Pulmonary artery endothelial cell (primary cell): ENCODE data around the gene CSNK2B. TPM values are rescaled to one million over a fixed set of nuclear protein-coding genes. Genes with fewer than 3 reads are reported as not detected.

Experiments used
- DNase-seq: peaks from one replicate; pipeline ENCODE4 v3.0.0-alpha.2; 2011; ENCODE audit warnings: low read depth, low spot score
- total RNA-seq: library from RNA; depleted of rRNA; stranded (reverse); fragments of >200 nt; gene quantifications from 2 replicates; pipeline ENCODE4 v1.2.3, GENCODE V29; 2014

CSNK2B gene
- total RNA-seq: 98.5 and 102 TPM in 2 replicates

DNA sequence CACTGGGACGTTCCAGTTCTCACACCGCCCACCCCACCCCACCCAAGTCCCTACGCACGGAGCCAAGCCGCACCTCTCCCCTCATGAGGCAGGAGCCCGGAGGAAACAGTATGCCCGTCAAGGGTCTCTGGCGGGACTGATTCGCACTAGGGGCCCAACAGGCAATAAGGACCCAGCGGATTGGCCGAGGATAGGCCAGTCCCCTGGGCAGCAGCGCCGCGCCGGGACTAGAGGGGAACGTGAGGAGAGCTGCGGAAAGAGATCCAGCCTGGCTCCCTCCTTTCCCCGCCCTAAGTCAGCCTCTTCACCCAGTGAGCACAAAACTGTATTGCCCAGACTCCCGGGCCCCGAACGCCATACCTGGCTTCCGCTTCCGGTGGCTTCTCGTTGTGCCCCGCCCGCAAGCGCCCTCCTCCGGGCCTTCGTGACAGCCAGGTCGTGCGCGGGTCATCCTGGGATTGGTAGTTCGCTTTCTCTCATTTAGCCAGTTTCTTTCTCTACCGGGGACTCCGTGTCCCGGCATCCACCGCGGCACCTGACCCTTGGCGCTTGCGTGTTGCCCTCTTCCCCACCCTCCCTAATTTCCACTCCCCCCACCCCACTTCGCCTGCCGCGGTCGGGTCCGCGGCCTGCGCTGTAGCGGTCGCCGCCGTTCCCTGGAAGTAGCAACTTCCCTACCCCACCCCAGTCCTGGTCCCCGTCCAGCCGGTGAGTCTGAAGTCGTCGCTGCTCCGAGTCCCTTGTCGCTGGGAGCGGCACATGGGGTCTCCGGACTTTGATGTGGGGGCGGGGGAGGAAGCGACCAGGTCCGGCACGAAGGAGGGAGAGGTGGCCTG lies at the start of gene CSNK2B:
CSNK2B (plus strand) TSS at position 580 of the 836 bp plus-strand sequence. CDS start 752 bp downstream, outside the sequence.
- DNase-seq: peak; percentile 86

DNA sequence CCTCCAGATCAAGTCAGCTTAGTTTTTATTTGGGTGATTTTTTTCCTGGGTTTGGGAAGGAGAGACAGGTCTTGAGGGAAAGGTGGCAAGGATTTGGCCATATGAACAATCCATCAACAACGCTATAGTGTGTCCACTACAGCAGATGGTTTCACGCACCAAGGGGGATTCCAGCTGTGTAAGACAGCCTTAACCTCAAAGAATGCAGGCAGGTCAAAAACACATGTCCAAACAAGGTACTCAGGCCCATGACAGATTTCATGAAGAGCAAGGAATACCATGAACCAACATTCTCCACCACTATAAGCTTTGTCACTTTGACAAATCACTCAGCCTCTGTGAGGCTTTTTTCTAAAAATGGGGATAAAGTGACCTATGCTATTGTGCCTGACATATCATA lies 48.9 kb upstream of the CSNK2B start:
- no peak for DNase-seq

GRCh38 chr6:31619805-31620585 lies 45.9 kb upstream of the CSNK2B start:
- DNase-seq: peak; percentile 98

- no peak for DNase-seq
Measured at GRCh38 chr6:31620586-31621319, 45.1 kb upstream of the CSNK2B start, which contains the start of gene PRRC2A. Gene PRRC2A (plus strand): TSS chr6:31620715. CDS start chr6:31622790, 2,075 bp downstream.

DNA sequence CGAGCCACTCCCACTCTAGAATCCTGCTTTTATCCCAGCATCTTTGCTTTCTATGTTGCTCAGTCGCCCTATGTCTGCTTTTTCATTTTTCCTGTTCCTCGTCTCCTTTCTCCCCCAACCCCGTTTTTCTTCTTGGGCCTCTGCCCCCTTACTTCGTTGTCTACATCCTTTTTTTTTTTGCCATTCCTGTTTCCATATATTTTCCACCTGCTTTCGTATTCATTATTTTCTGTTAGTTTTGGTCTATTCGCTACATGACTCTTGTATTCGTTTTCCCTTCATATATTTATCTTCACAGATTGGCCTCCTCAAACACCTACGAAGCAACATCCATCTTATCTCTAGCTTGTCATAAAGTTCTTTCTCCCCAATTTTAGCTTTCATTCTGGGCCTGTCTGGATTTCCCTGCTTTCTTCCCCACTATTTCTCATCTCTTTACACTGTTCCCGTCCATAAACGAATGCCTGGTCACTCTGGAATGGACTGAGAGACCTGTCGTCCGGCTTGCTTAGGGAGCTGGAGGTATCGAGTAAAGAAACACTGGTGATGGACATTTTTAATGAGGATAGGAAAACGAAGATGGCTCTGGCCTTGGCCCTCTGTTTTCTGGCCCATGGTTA lies 44.5 kb upstream of the CSNK2B start:
- no peak for DNase-seq

DNA sequence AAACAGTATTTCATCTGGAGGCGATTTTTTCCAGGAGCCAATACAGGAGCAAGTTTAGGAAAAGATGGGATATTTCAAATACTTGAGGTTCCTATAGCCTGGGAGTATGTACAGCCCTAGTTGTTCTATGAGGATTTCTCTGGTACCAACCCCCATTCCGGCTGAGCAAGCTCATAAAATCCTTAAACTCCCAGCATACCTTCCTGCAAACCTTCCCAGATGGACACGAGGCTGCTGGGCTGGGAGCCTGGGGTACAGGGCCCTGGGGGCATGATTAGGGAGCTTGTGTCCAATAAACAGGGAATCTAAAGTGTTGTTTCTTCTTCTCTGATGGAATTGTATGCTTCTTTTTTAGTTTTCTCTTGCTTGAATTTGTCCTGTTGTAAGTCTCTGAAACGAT lies 43.9 kb upstream of the CSNK2B start:
- DNase-seq: no peak

GRCh38 chr6:31622684-31623091 lies 43.2 kb upstream of the CSNK2B start:
- no peak for DNase-seq

DNA sequence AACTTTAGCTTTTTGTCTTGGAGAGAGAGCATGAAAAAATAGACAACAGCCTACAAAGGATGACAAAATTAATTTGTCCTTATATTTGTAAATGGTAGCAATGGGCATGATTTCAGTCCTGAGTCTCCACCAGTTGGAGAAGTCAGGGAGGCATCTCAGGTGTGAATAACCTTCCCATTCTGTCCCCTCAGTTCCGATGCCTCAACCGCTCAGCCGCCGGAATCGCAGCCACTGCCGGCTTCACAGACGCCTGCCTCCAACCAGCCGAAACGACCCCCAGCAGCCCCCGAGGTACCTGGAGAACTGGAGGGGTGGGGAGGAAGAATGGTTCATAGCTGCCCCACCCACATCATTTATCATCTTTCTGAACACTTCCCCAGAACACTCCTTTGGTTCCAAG lies 41.8 kb upstream of the CSNK2B start:
- DNase-seq: no peak

- no peak for DNase-seq
Measured at GRCh38 chr6:31626952-31627351, 38.9 kb upstream of the CSNK2B start.

- no peak for DNase-seq
Measured at GRCh38 chr6:31627690-31628287, 38.1 kb upstream of the CSNK2B start.

- no peak for DNase-seq
Measured at GRCh38 chr6:31629014-31629413, 36.9 kb upstream of the CSNK2B start.

- DNase-seq: no peak
Measured at GRCh38 chr6:31630177-31630934, 35.5 kb upstream of the CSNK2B start.

DNA sequence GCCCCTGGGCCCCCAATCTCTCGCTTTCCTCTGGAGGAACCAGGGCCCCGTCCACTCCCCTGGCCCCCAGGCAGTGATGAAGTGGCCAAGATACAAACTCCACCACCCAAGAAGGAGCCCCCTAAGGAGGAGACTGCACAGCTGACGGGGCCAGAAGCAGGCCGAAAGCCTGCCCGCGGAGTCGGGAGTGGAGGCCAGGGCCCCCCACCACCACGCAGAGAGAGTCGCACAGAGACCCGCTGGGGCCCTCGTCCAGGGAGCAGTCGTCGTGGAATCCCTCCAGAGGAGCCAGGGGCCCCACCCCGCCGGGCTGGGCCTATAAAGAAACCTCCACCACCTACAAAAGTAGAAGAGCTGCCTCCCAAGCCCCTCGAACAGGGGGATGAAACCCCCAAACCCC lies 34.7 kb upstream of the CSNK2B start:
- DNase-seq: no peak

- DNase-seq: no peak
Measured at GRCh38 chr6:31631681-31632278, 34.1 kb upstream of the CSNK2B start.

DNA sequence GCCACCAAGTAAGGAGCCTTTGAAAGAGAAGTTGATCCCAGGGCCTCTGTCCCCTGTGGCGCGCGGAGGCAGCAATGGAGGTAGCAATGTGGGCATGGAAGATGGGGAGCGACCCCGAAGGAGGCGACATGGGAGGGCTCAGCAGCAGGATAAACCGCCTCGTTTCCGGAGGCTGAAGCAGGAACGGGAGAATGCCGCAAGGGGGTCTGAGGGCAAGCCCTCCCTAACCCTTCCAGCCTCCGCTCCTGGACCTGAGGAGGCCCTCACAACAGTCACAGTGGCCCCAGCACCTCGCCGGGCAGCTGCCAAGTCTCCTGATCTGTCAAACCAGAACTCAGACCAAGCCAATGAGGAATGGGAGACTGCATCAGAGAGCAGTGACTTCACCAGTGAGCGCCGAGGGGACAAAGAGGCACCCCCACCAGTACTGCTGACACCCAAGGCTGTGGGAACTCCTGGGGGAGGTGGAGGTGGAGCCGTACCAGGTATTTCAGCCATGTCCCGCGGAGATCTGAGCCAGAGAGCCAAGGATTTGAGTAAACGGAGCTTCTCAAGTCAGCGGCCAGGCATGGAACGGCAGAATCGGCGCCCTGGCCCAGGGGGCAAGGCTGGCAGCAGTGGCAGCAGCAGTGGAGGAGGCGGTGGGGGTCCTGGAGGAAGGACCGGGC lies 33.5 kb upstream of the CSNK2B start:
- no peak for DNase-seq

- DNase-seq: no peak
Measured at GRCh38 chr6:31633447-31633846, 32.4 kb upstream of the CSNK2B start.

GRCh38 chr6:31634131-31634530 lies 31.7 kb upstream of the CSNK2B start:
- DNase-seq: no peak

DNA sequence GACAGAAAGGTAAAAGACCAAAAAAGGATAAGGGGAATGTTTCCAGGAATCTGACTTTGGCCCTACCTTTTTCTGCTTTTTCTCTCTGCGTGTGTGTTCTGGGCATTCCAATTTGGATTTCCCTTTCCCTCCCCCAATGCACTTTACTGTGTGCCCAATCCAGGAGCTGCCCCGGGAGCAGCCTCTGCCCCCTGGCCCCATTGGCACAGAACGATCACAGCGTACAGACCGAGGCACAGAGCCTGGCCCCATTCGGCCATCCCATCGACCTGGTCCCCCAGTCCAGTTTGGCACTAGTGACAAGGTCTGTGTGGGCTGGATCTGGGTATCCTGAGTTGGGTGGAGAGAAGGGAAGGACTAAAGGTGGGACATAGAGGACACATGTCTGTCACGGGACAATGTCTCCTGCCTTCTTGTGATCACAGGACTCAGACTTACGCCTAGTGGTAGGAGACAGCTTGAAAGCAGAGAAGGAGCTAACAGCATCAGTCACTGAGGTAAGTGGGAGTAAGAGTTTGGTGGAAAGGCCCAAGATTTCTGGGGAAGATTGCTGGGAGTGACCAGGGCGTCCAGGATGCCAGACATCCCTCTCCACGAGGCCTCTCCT lies 30.8 kb upstream of the CSNK2B start:
- no peak for DNase-seq
